Spinal cord (tissue), 10 donors: ENCODE results near the gene IGDCC3. TPM values are rescaled to one million over a fixed set of nuclear protein-coding genes. Genes with fewer than 3 reads are reported as not detected.

Experiments
- DNase-seq, 6 donors: peaks; one replicate each; pipeline versions ENCODE4 v3.0.0 to v3.0.0-alpha.2; 2013 to 2015; ENCODE audit warnings: low spot score in 6 of 6, low read depth in 4 of 6
- H3K27ac ChIP-seq: one replicate; pipeline ENCODE4 v1.5.1; 2013; ENCODE audit warnings: low read depth, low read length, control low read depth
- H3K27me3 ChIP-seq: one replicate; pipeline ENCODE4 v1.6.1; 2013; ENCODE audit warnings: low read length; ENCODE audit not compliant: control insufficient read depth, insufficient read depth
- H3K36me3 ChIP-seq: one replicate; pipeline ENCODE4 v1.6.1; 2013; ENCODE audit warnings: low read length; ENCODE audit not compliant: control insufficient read depth, insufficient read depth
- H3K4me1 ChIP-seq: one replicate; pipeline ENCODE4 v1.6.1; 2013; ENCODE audit warnings: low read length; ENCODE audit not compliant: control insufficient read depth, insufficient read depth
- H3K4me3 ChIP-seq: one replicate; pipeline ENCODE4 v1.5.1; 2013; ENCODE audit warnings: low read depth, low read length, control low read depth
- H3K9me3 ChIP-seq: one replicate; pipeline ENCODE4 v1.6.1; 2013; ENCODE audit warnings: low read length; ENCODE audit not compliant: control insufficient read depth, insufficient read depth
- WGBS: methylation state at CpG from one replicate; pipeline ENCODE4 v1.1.5; 2013; ENCODE audit warnings: missing lambda C conversion rate; ENCODE audit not compliant: insufficient coverage; 5-methylcytosine and 5-hydroxymethylcytosine counted together
- polyA plus RNA-seq, 2 donors: library from polyadenylated mRNA; unstranded; fragments of 120-200 nt; gene quantifications; one replicate each; pipeline ENCODE4 v1.2.1, GENCODE V29; 2013; ENCODE audit not compliant: insufficient read length in 2 of 2
- total RNA-seq, 2 donors: library from RNA; depleted of rRNA in 1 of 2; stranded (reverse); fragments of 120-200 nt in 1 of 2; fragments of >200 nt in 1 of 2; gene quantifications; one replicate each; pipeline versions ENCODE4 v1.2.3 to v1.2.4, GENCODE V29; 2013 to 2014
- donor health status: healthy.

IGDCC3 gene
- total and polyA plus RNA-seq, 4 donors: 3.6 to 20.7 (median 10.9) TPM

- DNase-seq: peak in 1 of 6 donors; percentile 71
- Histone ChIP-seq H3K27ac (peak overlapping the region; percentile 50), H3K27me3 (peaks cover 3% of the 10 kb centered on the region), H3K36me3 (no peaks in the 10 kb centered on the region), H3K9me3 (no peaks in the 10 kb centered on the region), H3K4me1 (peaks cover 52% of the 10 kb centered on the region), H3K4me3 (no peak overlapping the region)
- WGBS: 19% methylated on average over 4 of the region's 8 CpGs
These were observed 39.1 kb upstream of the IGDCC3 start for GRCh38 chr15:65416845-65417416.

- DNase-seq: peak in 2 of 6 donors; percentile 79 to 94
- Histone ChIP-seq H3K4me1 (peaks cover 48% of the 10 kb centered on the region), H3K27ac (peak overlapping the region; percentile 81), H3K36me3 (peaks cover 2% of the 10 kb centered on the region), H3K4me3 (no peak overlapping the region), H3K9me3 (no peaks in the 10 kb centered on the region), H3K27me3 (no peaks in the 10 kb centered on the region)
- WGBS: 15% methylated on average over 11 of the region's 14 CpGs
These were observed 37.2 kb upstream of the IGDCC3 start for GRCh38 chr15:65414841-65415621.

DNA sequence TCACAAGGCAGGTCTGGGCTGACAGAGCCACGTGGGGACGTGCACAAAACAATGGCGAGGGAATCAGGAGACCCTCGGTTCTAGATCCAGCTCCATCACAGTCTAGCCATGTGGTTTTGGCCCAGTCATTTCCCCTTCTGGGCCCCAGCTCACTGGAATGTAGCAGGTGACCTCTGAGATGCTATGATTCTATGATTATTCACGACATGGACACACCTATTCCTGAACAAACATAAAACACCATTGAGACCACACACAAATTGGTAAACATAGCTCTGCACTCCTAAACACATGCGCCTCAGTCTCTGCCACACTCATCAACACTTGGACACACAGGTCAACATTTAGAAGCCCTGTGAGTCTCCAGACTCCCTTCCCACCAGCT is 36.0 kb upstream of the IGDCC3 start:
- H3K36me3 ChIP-seq: peaks cover 12% of the 10 kb centered on the region
- no peaks in the 10 kb centered on the region for H3K27me3 ChIP-seq
- 80% methylated on average over 5 of the region's 6 CpGs for WGBS
- H3K27ac ChIP-seq: no peak overlapping the region
- H3K4me3 ChIP-seq: no peak overlapping the region
- H3K9me3 ChIP-seq: no peaks in the 10 kb centered on the region
- no peak for DNase-seq
- H3K4me1 ChIP-seq: peaks cover 50% of the 10 kb centered on the region

GRCh38 chr15:65413051-65413759 is 35.4 kb upstream of the IGDCC3 start:
- Histone ChIP-seq H3K4me1 (peaks cover 50% of the 10 kb centered on the region), H3K27me3 (no peaks in the 10 kb centered on the region), H3K4me3 (no peak overlapping the region), H3K9me3 (no peaks in the 10 kb centered on the region), H3K36me3 (peaks cover 12% of the 10 kb centered on the region), H3K27ac (no peak overlapping the region)
- no peak for DNase-seq

- DNase-seq: no peak
- no peak overlapping the region for H3K27ac ChIP-seq
- no peaks in the 10 kb centered on the region for H3K9me3 ChIP-seq
- WGBS: no CpG with 5 or more reads among the region's 1 CpG
- no peaks in the 10 kb centered on the region for H3K27me3 ChIP-seq
- H3K4me3 ChIP-seq: no peak overlapping the region
- H3K4me1 ChIP-seq: peaks cover 48% of the 10 kb centered on the region
- H3K36me3 ChIP-seq: peaks cover 12% of the 10 kb centered on the region
These were observed 34.8 kb upstream of the IGDCC3 start for GRCh38 chr15:65412556-65412955.

DNA sequence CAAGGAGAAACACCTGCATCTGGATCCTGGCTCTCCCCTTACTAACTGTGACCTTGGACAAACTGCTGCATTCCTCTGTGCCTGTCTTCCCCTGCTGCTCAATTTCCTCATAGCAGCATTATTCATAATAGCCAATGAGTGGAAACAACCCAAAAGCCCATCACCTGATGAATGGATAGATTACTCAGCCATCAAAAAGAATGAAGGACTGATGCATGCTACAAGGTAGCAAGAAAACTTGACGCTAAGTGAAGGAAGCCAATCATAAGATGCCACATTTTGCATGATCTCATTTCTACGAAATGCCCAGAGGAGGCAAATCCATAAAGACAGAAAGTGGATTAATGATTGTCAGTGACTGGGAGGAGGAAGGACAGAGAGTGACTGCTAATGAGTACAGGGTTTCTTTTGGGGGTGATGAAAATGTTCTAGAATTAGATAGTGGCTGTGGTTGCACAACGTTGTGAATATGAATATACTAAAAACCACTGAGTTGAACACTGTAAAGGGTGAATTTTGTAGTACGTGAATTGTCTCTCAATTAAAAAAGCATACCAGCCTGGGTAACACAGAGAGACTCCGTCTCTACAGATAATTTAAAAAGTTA is 33.8 kb upstream of the IGDCC3 start:
- WGBS: 84% methylated on average over 3 of the region's 5 CpGs
- peaks cover 38% of the 10 kb centered on the region for H3K4me1 ChIP-seq
- no peak overlapping the region for H3K27ac ChIP-seq
- H3K9me3 ChIP-seq: no peaks in the 10 kb centered on the region
- no peaks in the 10 kb centered on the region for H3K27me3 ChIP-seq
- peak in 1 of 6 donors; percentile 49 for DNase-seq
- H3K4me3 ChIP-seq: no peak overlapping the region
- H3K36me3 ChIP-seq: peaks cover 12% of the 10 kb centered on the region

GRCh38 chr15:65410972-65411371 is 33.2 kb upstream of the IGDCC3 start:
- no peak for DNase-seq
- Histone ChIP-seq H3K27me3 (no peaks in the 10 kb centered on the region), H3K4me1 (peaks cover 32% of the 10 kb centered on the region), H3K36me3 (peaks cover 12% of the 10 kb centered on the region), H3K9me3 (no peaks in the 10 kb centered on the region), H3K4me3 (no peak overlapping the region), H3K27ac (no peak overlapping the region)
- 62% methylated on average over 10 of the region's 10 CpGs for WGBS

- Histone ChIP-seq H3K9me3 (no peaks in the 10 kb centered on the region), H3K4me1 (peaks cover 24% of the 10 kb centered on the region), H3K36me3 (peaks cover 12% of the 10 kb centered on the region), H3K4me3 (no peak overlapping the region), H3K27ac (no peak overlapping the region), H3K27me3 (no peaks in the 10 kb centered on the region)
- DNase-seq: no peak
- 68% methylated on average over 8 of the region's 11 CpGs for WGBS
These were observed 32.2 kb upstream of the IGDCC3 start for GRCh38 chr15:65410036-65410435.

DNA sequence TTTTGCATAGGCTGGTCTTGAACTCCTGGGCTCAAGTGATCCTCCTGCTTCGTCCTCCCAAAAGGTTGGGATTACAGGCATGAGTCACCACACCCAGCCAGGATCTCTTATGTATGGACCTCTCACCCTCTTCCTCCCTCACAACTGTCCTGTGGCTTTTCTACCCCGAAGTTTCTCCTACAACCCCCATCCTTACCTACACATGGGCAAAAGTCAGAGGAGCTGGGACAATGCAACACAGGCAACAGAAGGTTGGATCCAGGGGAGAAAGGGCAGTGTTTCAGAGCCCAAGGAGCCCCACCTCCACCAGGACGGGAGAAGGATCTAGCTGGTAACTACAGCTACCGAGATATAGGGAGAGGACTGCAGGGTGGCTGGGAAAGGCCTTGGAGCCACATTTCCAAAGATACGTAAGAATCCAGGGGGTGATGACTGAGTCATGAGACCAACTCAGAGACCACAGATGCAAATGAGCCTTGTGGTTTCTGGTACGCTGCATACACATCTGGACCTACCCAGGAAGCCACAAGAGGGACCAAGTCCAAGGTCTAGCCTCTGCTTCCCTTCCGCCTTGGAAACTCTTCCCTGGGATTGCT is 31.3 kb upstream of the IGDCC3 start:
- no peaks in the 10 kb centered on the region for H3K27me3 ChIP-seq
- peaks cover 12% of the 10 kb centered on the region for H3K36me3 ChIP-seq
- no peaks in the 10 kb centered on the region for H3K9me3 ChIP-seq
- WGBS: 88% methylated on average over 5 of the region's 7 CpGs
- no peak for DNase-seq
- peaks cover 17% of the 10 kb centered on the region for H3K4me1 ChIP-seq
- no peak overlapping the region for H3K4me3 ChIP-seq
- no peak overlapping the region for H3K27ac ChIP-seq
